HEK293 (cell line): ENCODE data around the gene ETV4.
A peak's percentile ranks its signal among the peaks of the same experiment; 100 is the strongest.

ENCODE experiments used
- CTCF ChIA-PET: fragments of 350-600 bp; formaldehyde crosslinking; extraction: SDS; loops from one replicate; lab custom pipeline; 2021; ENCODE audit warnings: antibody characterized with exemption; lab: Yijun Ruan, JAX
- POLR2A ChIA-PET: fragments of 300-600 bp; formaldehyde crosslinking; extraction: SDS; loops from one replicate; lab custom pipeline; 2020; ENCODE audit warnings: antibody characterized with exemption, inconsistent platforms; lab: Yijun Ruan, JAX
- H3K27ac ChIP-seq: fragments of 200-500 bp; sonication (Bioruptor generic); 2 replicates; pipeline ENCODE4 v1.5.1; 2014; ENCODE audit warnings: low read depth, low read length, control low read depth, inconsistent platforms; ENCODE audit errors: extremely low read depth
- H3K36me3 ChIP-seq, 2 experiments: fragments of 200-500 bp in 1 of 2; sonication (Bioruptor generic) in 1 of 2; 1 replicate in 1 of 2; 2 replicates in 1 of 2; pipeline ENCODE4 v1.5.1; 2014 to 2017; ENCODE audit warnings: inconsistent platforms in 2 of 2, low read length in 2 of 2; ENCODE audit not compliant: control insufficient read depth in 2 of 2, insufficient read depth in 1 of 2
- H3K4me1 ChIP-seq: fragments of 200-500 bp; sonication (Bioruptor generic); 2 replicates; pipeline ENCODE4 v1.5.1; 2014; ENCODE audit warnings: mild to moderate bottlenecking, low read length, inconsistent platforms; ENCODE audit not compliant: control insufficient read depth, insufficient read depth
- H3K4me3 ChIP-seq: 2 replicates; pipeline ENCODE4 v1.5.1; 2011; ENCODE audit warnings: low read depth, mild to moderate bottlenecking, control low read depth, low read length, moderate library complexity
- H3K9me3 ChIP-seq: fragments of 200-500 bp; sonication (Bioruptor generic); 2 replicates; pipeline ENCODE4 v1.5.1; 2014; ENCODE audit warnings: low read depth, low read length, inconsistent platforms; ENCODE audit not compliant: control insufficient read depth, insufficient read depth
- BCL11A ChIP-seq: fragments of 450-650 bp; formaldehyde crosslinking; IDR thresholded peaks from 2 replicates; pipeline ENCODE4 v1.5.1; 2016; ENCODE audit warnings: low read depth, missing biosample characterization, missing genetic modification characterization
- GFI1B ChIP-seq: fragments of 450-650 bp; formaldehyde crosslinking; IDR thresholded peaks from 2 replicates; pipeline ENCODE4 v1.5.1; 2016; ENCODE audit warnings: missing biosample characterization, missing genetic modification characterization
- GLIS1 ChIP-seq: fragments of 450-650 bp; formaldehyde crosslinking; IDR thresholded peaks from 2 replicates; pipeline ENCODE4 v1.5.1; 2016; ENCODE audit warnings: missing biosample characterization, missing genetic modification characterization
- KLF10 ChIP-seq: fragments of 450-650 bp; IDR thresholded peaks from 2 replicates; pipeline ENCODE4 v1.5.1; 2018; ENCODE audit warnings: missing biosample characterization, mild to moderate bottlenecking, missing genetic modification characterization
- OSR2 ChIP-seq: fragments of 450-650 bp; formaldehyde crosslinking; IDR thresholded peaks from 2 replicates; pipeline ENCODE4 v1.5.1; 2016; ENCODE audit warnings: missing biosample characterization, missing genetic modification characterization
- SALL2 ChIP-seq: fragments of 450-650 bp; formaldehyde crosslinking; IDR thresholded peaks from 2 replicates; pipeline ENCODE4 v1.5.0; 2017; ENCODE audit warnings: missing biosample characterization, mild to moderate bottlenecking, missing genetic modification characterization, borderline replicate concordance
- ZBTB10 ChIP-seq: fragments of 450-650 bp; formaldehyde crosslinking; IDR thresholded peaks from 2 replicates; pipeline ENCODE4 v1.5.1; 2016; ENCODE audit warnings: missing biosample characterization, missing genetic modification characterization
- ZBTB7A ChIP-seq: fragments of 450-650 bp; formaldehyde crosslinking; IDR thresholded peaks from 2 replicates; pipeline ENCODE4 v1.5.1; 2016; ENCODE audit warnings: low read depth, missing biosample characterization, missing genetic modification characterization
- ZNF10 ChIP-seq: fragments of 450-650 bp; formaldehyde crosslinking; IDR thresholded peaks from 2 replicates; pipeline ENCODE4 v1.5.1; 2017; ENCODE audit warnings: missing biosample characterization, missing genetic modification characterization
- ZNF132 ChIP-seq: fragments of 450-650 bp; formaldehyde crosslinking; IDR thresholded peaks from 2 replicates; pipeline ENCODE4 v1.5.1; 2017; ENCODE audit warnings: missing biosample characterization, missing genetic modification characterization, borderline replicate concordance
- ZNF133 ChIP-seq: fragments of 450-650 bp; formaldehyde crosslinking; IDR thresholded peaks from 2 replicates; pipeline ENCODE4 v1.5.1; 2016; ENCODE audit warnings: missing biosample characterization, missing genetic modification characterization
- ZNF155 ChIP-seq: fragments of 450-650 bp; formaldehyde crosslinking; IDR thresholded peaks from 2 replicates; pipeline ENCODE4 v1.5.1; 2016; ENCODE audit warnings: missing biosample characterization, missing genetic modification characterization
- ZNF16 ChIP-seq: fragments of 450-650 bp; formaldehyde crosslinking; IDR thresholded peaks from 2 replicates; pipeline ENCODE4 v1.5.1; 2016; ENCODE audit warnings: low read depth, missing biosample characterization, missing genetic modification characterization
- ZNF214 ChIP-seq: fragments of 450-650 bp; formaldehyde crosslinking; IDR thresholded peaks from 2 replicates; pipeline ENCODE4 v1.5.1; 2017; ENCODE audit warnings: missing biosample characterization, mild to moderate bottlenecking, missing genetic modification characterization, borderline replicate concordance
- ZNF239 ChIP-seq: fragments of 450-650 bp; formaldehyde crosslinking; IDR thresholded peaks from 2 replicates; pipeline ENCODE4 v1.5.1; 2016; ENCODE audit warnings: missing biosample characterization, missing genetic modification characterization
- ZNF24 ChIP-seq: fragments of 450-650 bp; formaldehyde crosslinking; IDR thresholded peaks from 2 replicates; pipeline ENCODE4 v1.5.1; 2016; ENCODE audit warnings: missing biosample characterization, missing genetic modification characterization
- ZNF292 ChIP-seq: fragments of 450-650 bp; formaldehyde crosslinking; IDR thresholded peaks from 2 replicates; pipeline ENCODE4 v1.5.1; 2016; ENCODE audit warnings: low read depth, missing biosample characterization, missing genetic modification characterization, borderline replicate concordance
- ZNF311 ChIP-seq: fragments of 450-650 bp; formaldehyde crosslinking; IDR thresholded peaks from 2 replicates; pipeline ENCODE4 v1.5.1; 2017; ENCODE audit warnings: missing biosample characterization, missing genetic modification characterization, borderline replicate concordance
- ZNF341 ChIP-seq: fragments of 450-650 bp; formaldehyde crosslinking; IDR thresholded peaks from 2 replicates; pipeline ENCODE4; 2016; ENCODE audit warnings: low read depth, missing biosample characterization, missing genetic modification characterization
- ZNF350 ChIP-seq: fragments of 450-650 bp; formaldehyde crosslinking; IDR thresholded peaks from 2 replicates; pipeline ENCODE4 v1.5.0; 2017; ENCODE audit warnings: missing biosample characterization, mild to moderate bottlenecking, missing genetic modification characterization
- ZNF596 ChIP-seq: fragments of 450-650 bp; IDR thresholded peaks from 2 replicates; pipeline ENCODE4 v1.5.0; 2018; ENCODE audit warnings: missing biosample characterization, mild to moderate bottlenecking, missing genetic modification characterization, moderate library complexity
- ZNF701 ChIP-seq: fragments of 450-650 bp; formaldehyde crosslinking; IDR thresholded peaks from 2 replicates; pipeline ENCODE4 v1.5.1; 2016; ENCODE audit warnings: missing biosample characterization, missing genetic modification characterization
- ZNF707 ChIP-seq: fragments of 450-650 bp; formaldehyde crosslinking; IDR thresholded peaks from 2 replicates; pipeline ENCODE4 v1.5.1; 2016; ENCODE audit warnings: missing biosample characterization, missing genetic modification characterization
- ZNF777 ChIP-seq: fragments of 450-650 bp; formaldehyde crosslinking; IDR thresholded peaks from 2 replicates; pipeline ENCODE4 v1.5.1; 2017; ENCODE audit warnings: missing biosample characterization, missing genetic modification characterization, borderline replicate concordance
- ZNF785 ChIP-seq: fragments of 450-650 bp; formaldehyde crosslinking; IDR thresholded peaks from 2 replicates; pipeline ENCODE4 v1.5.1; 2016; ENCODE audit warnings: missing biosample characterization, missing genetic modification characterization
- ZNF837 ChIP-seq: fragments of 450-650 bp; formaldehyde crosslinking; IDR thresholded peaks from 2 replicates; pipeline ENCODE4 v1.5.1; 2016; ENCODE audit warnings: missing biosample characterization, missing genetic modification characterization

ETV4 gene

GRCh38 chr17:43547659-43548256 lies 1.6 kb upstream of the ETV4 start (continued):
- no peak for TF ChIP-seq ZNF10 (tag by site-specific recombination)
- TF ChIP-seq ZNF837 (tag by site-specific recombination): no peak
- no peak for TF ChIP-seq ZBTB7A (tag by site-specific recombination)
- no peak for TF ChIP-seq ZNF701 (tag by site-specific recombination)
- no peak for TF ChIP-seq ZNF707 (tag by site-specific recombination)
- TF ChIP-seq ZNF350: no peak
- TF ChIP-seq ZNF155 (tag by site-specific recombination): no peak
- TF ChIP-seq ZNF132 (tag by site-specific recombination): no peak

- TF ChIP-seq ZBTB10 (tag by site-specific recombination): no peak
- TF ChIP-seq BCL11A (tag by site-specific recombination): no peak
- no peak for TF ChIP-seq GFI1B (tag by site-specific recombination)
- TF ChIP-seq GLIS1 (tag by site-specific recombination): no peak
- no peak for TF ChIP-seq KLF10 (tag by site-specific recombination)
- TF ChIP-seq ZNF239 (tag by site-specific recombination): no peak
- no peak for TF ChIP-seq OSR2 (tag by site-specific recombination)
- no peak for TF ChIP-seq ZNF777 (tag by site-specific recombination)
- TF ChIP-seq ZNF311 (tag by site-specific recombination): no peak
- no peak for TF ChIP-seq ZNF785 (tag by site-specific recombination)
- no peak for TF ChIP-seq ZNF214 (tag by site-specific recombination)
- no peak for TF ChIP-seq ZNF292 (tag by site-specific recombination)
- no peak for TF ChIP-seq ZNF133
- TF ChIP-seq, all 188 proteins: peak for 0
- H3K4me1 ChIP-seq: peaks cover 14% of the 10 kb centered on the region
- H3K27ac ChIP-seq: no peak overlapping the region
- H3K36me3 ChIP-seq: no peaks in the 10 kb centered on the region
- POLR2A ChIA-PET: interaction anchor here (0.6 to 0.8 kb wide), 3 partner anchors 11 to 148 kb away, joined by 3 to 4 read pairs (median 3); partner anchors contain the start of gene ARL4D
- H3K4me3 ChIP-seq: no peak overlapping the region
- CTCF ChIA-PET: interaction anchor here (1.1 to 2.5 kb wide), 8 partner anchors 11 to 219 kb away, joined by 3 to 14 read pairs (median 4); no protein-coding TSS in a partner anchor
- no peaks in the 10 kb centered on the region for H3K9me3 ChIP-seq
These were observed 1.0 kb upstream of the ETV4 start for GRCh38 chr17:43547189-43547550.

GRCh38 chr17:43545383-43545632 lies 832 bp downstream of the ETV4 start:
- POLR2A ChIA-PET: interaction anchor here (0.6 to 1.0 kb wide), 3 partner anchors 14 to 227 kb away, joined by 3 to 7 read pairs (median 4); no protein-coding TSS in a partner anchor

More at GRCh38 chr17:43545383-43545632, 832 bp downstream of the ETV4 start:
- CTCF ChIA-PET: interaction anchor here (0.6 to 1.0 kb wide), 3 partner anchors 129 to 215 kb away, joined by 3 to 5 read pairs (median 3); no protein-coding TSS in a partner anchor
- no peaks in the 10 kb centered on the region for H3K36me3 ChIP-seq
- H3K27ac ChIP-seq: peak overlapping the region; percentile 52; the same call in 1 of the 2 replicates
- peaks cover 25% of the 10 kb centered on the region for H3K4me1 ChIP-seq
- H3K4me3 ChIP-seq: peak overlapping the region; percentile 32
- H3K9me3 ChIP-seq: no peaks in the 10 kb centered on the region
- TF ChIP-seq SALL2 (tag by site-specific recombination) (no peak), ZNF341 (tag by site-specific recombination) (no peak), ZNF596 (no peak), ZNF24 (no peak), ZNF16 (no peak)
